Measurements from ENCODE around the gene KRTAP4-16. TPM values are rescaled to one million over a fixed set of nuclear protein-coding genes. Genes with fewer than 3 reads are reported as not detected.
"Not testable (repeated sequence)": the region's sequence is repeated elsewhere in the genome, so short reads cannot be mapped to it uniquely, and the experiment has no call there.

KRTAP4-16 gene
- not detected for total RNA-seq
- long read RNA-seq = 0 reads

DNA sequence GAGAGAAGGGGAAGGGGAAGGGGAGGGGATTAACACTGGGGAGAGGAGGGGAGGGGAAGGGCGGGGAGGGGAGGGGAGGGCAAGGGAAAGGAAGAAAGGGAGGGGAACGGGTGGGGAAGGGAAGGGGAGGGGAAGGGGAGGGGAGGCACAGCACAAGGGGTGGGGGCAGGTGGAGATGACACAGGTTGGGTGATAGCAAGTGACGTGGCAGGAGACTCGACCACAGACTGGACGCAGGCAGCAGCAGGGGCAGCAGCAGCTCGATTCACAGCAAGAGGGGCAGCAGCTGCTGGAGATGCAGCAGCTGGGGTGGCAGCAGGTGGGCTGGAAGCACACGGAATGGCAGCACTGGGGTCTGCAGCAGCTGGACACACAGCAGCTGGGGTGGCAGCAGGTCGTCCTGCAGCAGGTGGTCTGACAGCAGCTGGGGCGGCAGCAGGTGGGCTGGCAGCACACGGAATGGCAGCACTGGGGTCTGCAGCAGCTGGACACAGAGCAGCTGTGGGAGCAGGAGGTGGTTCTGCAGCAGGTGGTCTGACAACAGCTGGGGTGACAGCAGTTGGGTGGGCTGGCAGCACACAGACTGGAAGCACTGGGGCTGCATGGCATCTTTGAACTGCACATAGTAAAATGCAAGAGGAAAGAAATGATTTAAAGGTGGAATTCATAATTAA lies at the start of gene KRTAP4-16:
Gene KRTAP4-16 (minus strand): TSS at position 624 of the 674 bp plus-strand sequence. CDS start 0 bp downstream, at position 624.
- ATAC-seq (no peak), DNase-seq (no peak)
- intact Hi-C loops (cut with micrococcal nuclease) = no loop called here

DNA sequence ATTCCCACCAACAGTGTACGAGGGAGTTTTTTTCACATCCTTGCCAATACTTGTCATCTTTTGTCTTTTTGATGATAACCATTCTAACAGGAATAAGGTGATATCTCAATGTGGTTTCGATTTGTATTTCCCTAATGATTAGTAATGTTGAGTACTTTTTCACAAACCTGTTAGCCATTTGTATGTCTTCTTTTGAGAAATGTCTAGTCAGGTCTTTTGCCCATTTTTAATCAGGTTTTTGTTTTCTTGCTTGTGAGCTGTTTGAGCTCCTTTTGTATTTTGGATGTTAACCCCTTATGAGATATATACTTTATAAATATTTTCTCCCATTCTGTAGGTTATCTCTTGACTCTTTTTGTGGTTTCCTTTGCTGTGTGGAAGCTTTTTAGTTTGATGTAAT lies 49.5 kb upstream of the KRTAP4-16 start:
- ATAC-seq (no peak), DNase-seq (no peak)
- intact Hi-C loops (cut with micrococcal nuclease) = no loop called here

DNA sequence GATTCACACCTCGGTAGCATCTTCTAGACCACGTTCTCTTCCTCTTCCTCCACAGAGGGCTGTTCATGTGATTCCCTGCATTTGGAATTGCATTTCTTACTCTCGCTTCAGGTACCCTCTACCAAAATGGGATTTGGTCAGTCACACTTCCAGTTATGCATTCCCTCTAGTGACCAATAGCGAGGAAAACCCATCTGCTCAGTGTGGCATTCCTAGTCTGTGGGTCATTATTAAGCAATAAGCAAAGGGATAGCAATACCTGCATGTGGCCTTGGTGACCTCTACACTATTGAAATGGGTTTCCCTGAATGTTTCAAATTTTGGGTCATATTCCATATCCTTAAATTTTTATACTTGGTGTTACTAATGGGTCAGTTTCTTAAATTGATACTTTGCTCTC lies 48.0 kb upstream of the KRTAP4-16 start:
- DNase-seq (no peak), ATAC-seq (no peak)
- intact Hi-C loops (cut with micrococcal nuclease) = no loop called here

DNA sequence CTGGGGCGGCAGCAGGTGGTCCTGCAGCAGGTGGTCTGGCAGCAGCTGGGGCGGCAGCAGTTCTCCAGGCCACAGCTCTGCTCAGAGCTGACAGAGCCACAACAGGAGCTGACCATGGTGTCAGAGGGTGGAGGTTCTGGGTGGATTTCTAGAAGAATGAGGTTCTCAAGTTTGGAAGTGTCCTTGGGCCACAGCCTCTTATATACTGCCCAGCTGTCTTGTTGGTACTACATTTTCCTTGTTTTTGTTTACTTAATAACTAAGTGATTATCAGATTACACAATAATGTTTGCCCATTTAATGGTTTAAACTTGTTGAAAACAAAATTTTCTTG lies 47.6 kb upstream of the KRTAP4-16 start, which contains the start of gene KRTAP4-5:
Gene KRTAP4-5 (minus strand): TSS at position 174 of the 334 bp plus-strand sequence. CDS start 58 bp downstream, at position 116.
- DNase-seq = no peak
- intact Hi-C loops (cut with micrococcal nuclease) = no loop called here
- ATAC-seq = no peak

DNA sequence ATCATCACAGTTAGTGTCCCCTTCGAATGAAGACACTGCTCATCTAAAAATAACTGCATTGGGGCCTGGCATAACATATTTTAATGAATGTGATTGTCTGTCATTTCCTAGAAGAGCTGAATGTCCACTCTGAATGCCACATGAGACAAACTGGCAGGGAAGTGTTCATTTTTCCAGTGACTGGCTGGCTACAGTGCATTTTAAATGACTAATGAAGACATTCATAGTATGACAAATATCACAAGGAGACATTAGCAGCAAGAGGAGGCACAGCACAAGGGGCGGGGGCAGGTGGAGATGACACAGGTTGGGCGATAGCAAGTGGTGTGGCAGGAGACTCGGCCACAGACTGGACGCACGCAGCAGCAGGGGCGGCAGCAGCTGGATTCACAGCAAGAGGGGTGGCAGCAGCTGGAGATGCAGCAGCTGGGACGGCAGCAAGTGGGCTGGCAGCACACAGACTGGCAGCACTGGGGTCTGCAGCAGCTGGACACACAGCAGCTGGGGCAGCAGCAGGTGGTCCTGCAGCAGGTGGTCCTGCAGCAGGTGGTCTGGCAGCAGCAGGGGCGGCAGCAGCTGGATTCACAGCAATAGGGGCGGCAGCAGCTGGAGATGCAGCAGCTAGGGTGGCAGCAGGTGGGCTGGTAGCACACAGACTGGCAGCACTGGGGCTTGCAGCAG lies 47.1 kb upstream of the KRTAP4-16 start:
- intact Hi-C loops (cut with micrococcal nuclease); DNase-seq; ATAC-seq: not testable (repeated sequence)

DNA sequence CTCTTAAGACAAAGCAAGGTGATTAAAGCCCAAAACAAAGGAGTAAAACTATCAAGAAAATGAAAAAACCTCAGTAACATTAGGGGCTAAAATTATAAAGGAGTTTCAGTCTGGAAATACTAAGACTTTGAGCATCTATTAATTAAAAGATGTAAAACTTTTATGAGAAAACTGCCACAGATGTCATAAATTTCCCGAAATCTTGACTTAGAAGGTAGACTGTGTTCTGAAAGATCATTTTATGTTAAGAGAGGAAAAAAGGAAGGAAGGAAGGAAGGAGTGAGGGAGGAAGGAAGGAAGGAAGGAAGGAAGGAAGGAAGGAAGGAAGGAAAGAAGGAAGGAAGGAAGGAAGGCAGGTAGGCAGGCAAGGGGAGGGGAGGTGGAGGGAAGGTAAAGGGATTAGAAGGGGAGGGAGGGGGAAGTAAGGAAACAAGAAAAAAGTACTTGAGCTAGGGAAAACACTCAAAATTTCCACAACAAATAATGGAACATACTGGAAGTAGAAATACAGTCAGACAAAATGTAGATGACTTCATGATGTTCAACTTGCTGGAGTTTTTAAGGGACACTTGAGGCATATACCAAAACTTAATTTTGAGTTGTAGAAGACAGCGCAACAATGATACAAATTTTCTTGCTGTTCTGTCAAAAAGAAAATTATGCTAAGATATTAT lies 45.7 kb upstream of the KRTAP4-16 start:
- intact Hi-C loops (cut with micrococcal nuclease) = no loop called here
- no peak for ATAC-seq
- DNase-seq = no peak

DNA sequence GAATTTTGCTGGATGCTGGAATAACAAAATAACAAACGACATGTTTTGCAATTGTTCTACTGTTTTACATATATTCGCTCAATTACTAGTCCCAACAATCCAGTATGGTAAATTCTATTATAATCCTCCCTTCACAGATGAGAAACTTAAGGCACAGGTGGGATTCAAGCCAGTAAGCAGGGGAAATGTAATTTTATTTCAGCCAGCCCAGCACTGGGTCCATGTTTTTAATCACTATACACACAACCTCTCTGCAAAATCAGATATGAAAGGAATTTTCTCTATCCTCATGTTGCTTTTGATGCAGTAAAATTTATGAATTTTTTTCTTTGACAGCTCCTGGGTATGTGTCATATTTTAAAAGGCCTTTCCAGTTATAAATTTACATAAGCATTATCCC lies 43.3 kb upstream of the KRTAP4-16 start:
- intact Hi-C loops (cut with micrococcal nuclease) = no loop called here
- DNase-seq (no peak), ATAC-seq (no peak)

DNA sequence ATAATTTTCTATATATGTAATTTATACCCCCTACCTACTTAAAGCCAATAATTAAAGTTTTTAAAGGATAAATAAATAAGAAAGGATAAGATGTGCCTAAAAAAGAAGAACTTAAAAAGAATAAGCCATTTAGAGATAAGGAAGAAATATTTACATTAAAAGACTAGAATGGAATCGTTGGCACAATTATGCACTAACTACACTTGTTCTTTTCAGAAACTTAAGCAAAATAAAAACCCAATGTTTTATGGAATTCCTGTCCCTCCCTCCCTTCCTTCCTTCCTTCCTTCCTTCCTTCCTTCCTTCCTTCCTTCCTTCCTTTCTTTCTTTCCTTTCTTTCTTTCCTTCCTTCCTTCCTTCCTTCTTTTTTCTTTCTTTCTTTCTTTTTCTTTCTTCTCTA lies 42.8 kb upstream of the KRTAP4-16 start:
- intact Hi-C loops (cut with micrococcal nuclease) = no loop called here
- ATAC-seq = no peak
- DNase-seq = no peak

DNA sequence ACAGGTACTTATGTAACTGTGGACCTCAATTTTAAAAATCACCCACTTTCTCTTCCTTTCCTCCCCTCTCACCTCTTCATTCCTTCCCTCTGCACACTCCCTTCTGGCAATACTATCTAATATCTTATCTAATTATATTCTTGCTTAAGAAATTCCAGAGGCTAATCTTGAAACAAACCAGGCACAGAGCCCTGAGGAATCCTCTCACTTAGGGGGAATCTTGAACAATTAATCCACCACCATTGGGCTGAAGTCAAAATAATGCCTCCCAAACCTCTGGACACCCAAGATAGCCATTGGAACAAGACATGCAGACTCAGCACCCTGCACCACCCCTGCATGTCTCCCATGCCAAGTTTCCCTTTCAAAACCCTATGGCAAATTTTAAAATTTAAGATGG lies 39.4 kb upstream of the KRTAP4-16 start:
- ATAC-seq = no peak
- intact Hi-C loops (cut with micrococcal nuclease) = no loop called here
- no peak for DNase-seq

DNA sequence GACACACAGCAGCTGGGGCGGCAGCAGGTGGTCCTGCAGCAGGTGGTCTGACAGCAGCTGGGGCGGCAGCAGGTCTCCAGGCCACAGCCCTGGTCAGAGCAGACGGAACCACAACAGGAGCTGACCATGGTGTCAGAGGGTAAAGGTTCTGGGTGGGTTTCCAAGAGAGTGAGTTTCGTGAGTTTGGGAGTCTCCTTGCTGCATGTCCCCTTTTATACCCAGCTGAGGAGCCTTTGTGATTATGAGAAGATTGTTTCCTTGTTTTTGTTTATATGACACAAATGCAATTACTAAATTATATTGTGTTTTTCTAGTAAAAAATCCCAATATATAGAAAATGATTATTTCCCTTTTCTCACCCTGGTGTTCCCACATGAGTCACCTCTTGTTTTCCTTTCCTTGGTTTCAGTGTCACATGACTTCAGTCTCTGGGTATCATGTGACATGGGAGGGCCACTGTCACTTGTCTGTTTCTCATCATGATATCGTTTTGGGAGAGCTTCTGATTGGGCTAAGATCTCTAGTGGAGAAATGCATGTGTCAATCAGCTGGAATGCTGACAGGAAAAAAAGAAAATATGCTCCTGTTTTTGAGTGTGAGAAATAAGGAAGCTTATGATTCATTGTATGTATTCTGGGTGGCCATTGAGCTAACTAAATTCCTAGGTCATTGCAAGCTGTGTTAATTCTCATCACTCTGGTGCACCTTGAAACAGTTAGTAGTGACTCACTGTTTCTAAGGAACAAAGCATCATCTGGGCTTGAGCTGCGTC lies 38.5 kb upstream of the KRTAP4-16 start, which contains the start of gene KRTAP4-6:
Gene KRTAP4-6 (minus strand): TSS at position 185 of the 772 bp plus-strand sequence. CDS start 57 bp downstream, at position 128.
- ATAC-seq (no peak), DNase-seq (no peak)
- intact Hi-C loops (cut with micrococcal nuclease) = no loop called here

DNA sequence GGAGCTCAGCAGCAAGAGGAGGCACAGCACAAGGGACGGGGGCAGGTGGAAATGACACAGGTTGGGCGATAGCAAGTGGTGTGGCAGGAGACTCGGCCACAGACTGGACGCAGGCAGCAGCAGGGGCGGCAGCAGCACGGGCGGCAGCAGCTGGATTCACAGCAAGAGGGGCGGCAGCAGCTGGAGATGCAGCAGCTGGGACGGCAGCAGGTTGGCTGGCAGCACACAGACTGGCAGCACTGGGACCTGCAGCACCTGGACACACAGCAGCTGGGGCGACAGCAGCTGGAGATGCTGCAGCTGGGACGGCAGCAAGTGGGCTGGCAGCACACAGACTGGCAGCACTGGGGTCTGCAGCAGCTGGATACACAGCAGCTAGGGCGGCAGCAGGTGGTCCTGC lies 37.9 kb upstream of the KRTAP4-16 start:
- DNase-seq; ATAC-seq; intact Hi-C loops (cut with micrococcal nuclease): not testable (repeated sequence)

DNA sequence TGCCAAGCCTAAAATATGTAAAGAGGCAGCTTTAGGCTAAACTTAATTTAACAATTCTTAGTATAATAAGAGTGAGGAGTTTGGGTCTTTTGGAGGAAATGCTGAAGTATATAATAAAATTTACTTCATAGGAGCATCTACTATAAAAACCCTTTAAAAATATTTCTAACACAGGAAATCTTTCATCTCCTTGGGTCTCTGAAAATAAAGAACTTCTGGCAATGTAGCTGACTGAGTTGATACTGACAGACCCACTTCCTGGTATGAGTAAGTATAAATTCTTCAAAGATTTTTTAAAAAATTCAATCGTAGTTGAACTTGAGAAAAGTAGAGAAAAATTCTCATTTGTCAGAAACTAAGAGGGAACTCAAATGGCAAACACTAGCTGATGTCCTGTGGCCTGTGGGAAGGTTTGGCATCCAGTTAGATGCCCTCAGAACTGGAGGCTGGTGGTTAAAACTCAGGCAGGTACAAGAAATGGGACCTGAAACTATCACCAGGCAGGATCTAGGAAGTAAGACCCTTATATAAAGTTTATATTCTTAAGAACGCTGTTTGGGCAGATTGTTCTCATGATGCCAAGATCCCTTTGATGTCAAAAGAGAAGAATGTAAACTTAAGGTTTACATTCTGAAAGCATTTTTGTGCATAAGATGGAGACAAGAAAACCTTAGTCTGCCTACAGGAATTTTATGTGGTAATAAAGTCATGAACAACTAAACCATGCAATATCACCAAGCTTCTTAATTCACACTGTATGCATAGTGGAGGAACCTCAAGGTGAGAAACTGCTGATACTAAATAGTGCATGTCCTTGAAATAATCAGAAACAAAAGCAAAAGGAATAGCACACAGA lies 32.1 kb upstream of the KRTAP4-16 start:
- DNase-seq (no peak), ATAC-seq (no peak)
- intact Hi-C loops (cut with micrococcal nuclease) = no loop called here

DNA sequence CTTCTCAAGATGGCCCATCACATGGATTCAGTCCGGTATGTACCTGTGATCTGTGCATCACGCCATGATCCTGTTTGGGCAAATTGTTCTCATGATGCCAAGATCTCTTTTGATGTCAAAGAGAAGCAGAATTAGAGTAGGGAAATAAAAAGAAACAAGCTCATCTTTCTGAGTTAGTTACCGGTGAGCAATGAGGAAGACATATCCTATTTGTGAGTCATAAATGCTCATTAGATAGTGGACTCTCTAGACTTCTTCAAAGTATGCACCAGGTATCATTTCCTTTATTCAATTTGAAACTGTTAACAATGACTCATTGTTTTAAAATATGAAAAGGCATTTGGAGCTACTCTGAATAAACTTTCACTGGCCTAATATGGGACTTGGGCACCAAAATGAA lies 30.0 kb upstream of the KRTAP4-16 start:
- ATAC-seq = no peak
- intact Hi-C loops (cut with micrococcal nuclease) = no loop called here
- DNase-seq = no peak

DNA sequence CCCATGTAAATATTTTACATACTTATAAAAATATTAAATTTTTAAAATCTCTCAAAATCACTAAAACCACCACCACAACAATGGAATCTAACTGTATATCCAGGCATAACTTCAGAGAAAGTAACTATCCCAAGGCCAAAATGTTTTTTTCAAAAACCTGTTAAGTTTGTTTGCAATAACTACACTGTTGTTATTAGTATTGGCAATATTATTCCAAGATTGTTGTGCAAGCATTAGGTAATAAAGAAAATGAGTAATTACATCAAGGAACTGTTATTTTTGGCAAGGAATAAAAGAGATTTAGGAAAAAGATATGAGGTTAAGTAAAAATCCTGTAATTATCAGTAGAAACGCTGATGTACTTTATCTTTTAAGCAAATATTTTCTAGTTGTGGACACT lies 25.4 kb upstream of the KRTAP4-16 start:
- DNase-seq (no peak), ATAC-seq (no peak)
- intact Hi-C loops (cut with micrococcal nuclease) = no loop called here

DNA sequence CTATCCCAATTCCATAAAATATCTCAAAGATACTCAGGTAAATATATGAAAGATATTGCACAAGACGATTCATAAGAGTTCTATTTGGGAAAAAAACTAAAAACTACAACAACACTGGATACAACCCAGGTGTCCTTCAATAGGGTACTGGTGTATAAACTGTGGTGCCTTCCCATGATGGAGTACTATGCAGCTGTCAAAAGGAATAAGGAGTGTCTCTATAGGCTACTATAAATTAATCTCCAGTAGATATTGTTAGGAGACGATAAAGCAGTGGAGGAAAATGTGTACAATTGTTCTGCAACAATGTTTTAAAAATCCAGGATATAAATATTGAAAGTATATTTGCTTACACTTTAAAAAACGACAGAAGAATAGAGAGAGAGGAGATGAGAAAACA lies 24.4 kb upstream of the KRTAP4-16 start:
- intact Hi-C loops (cut with micrococcal nuclease) = no loop called here
- no peak for ATAC-seq
- DNase-seq = no peak

DNA sequence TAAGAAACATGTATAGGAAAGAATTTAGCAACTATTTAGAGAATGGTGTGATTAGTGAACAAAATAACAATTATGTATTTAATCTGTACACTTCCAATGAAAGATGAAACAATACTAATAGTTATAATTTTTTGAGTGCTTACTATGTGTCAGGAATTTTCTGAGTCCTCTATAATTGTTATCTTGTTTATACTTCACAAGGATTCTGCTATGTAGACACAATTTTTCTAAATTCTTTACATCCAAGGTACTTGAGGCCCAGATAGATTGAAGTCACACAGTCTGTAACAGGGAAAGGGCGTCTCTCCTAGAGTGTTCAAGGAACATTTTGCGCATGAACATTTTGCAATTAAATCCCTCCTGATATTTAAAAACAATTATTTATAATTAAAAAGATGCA lies 23.1 kb upstream of the KRTAP4-16 start:
- ATAC-seq (no peak), DNase-seq (no peak)
- intact Hi-C loops (cut with micrococcal nuclease) = no loop called here

DNA sequence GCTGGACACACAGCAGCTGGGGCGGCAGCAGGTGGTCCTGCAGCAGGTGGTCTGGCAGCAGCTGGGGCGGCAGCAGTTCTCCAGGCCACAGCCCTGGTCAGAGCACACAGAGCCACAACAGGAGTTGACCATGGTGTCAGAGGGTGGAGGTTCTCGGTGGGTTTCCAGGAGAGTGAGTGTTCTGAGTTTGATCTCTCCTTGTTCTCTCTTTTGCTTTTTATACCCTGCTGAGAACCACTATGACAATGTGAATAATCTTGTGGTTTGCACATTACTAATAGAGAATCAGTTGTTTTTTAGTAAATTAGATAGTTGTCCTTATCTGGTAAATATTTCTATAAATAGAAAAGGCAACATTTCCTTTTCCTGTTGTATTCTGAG lies 22.0 kb upstream of the KRTAP4-16 start, which contains the start of gene KRTAP4-12:
Gene KRTAP4-12 (minus strand): TSS at position 192 of the 381 bp plus-strand sequence. CDS start 60 bp downstream, at position 132.
- DNase-seq; ATAC-seq; intact Hi-C loops (cut with micrococcal nuclease): not testable (repeated sequence)

DNA sequence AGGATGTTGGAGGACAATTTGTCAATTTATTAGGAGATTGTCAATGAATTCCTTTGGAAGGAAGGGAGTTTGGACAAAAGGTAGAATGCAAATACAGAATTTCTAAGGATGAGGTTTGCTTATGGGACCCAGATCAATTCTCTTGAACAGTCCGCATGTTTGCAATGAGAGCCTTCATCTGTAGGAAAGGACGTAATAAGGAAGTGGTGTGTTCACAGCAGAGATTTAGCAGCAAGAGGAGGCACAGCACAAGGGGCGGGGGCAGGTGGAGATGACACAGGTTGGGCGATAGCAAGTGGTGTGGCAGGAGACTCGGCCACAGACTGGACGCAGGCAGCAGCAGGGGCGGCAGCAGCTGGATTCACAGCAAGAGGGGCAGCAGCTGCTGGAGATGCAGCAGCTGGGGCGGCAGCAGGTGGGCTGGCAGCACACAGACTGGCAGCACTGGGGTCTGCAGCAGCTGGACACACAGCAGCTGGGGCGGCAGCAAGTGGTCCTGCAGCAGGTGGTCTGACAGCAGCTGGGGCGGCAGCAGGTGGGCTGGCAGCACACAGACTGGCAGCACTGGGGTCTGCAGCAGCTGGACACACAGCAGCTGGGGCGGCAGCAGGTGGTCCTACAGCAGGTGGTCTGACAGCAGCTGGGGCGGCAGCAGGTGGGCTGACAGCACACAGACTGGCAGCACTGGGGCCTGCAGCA lies 21.4 kb upstream of the KRTAP4-16 start:
- DNase-seq; ATAC-seq; intact Hi-C loops (cut with micrococcal nuclease): not testable (repeated sequence)
